ENCODE data around the gene CARS2. TPM values are rescaled to one million over a fixed set of nuclear protein-coding genes. Genes with fewer than 3 reads are reported as not detected.

CARS2 gene
- total and polyA plus RNA-seq, 8 donors, result 49.3 to 247 (median 75.7) TPM

DNA sequence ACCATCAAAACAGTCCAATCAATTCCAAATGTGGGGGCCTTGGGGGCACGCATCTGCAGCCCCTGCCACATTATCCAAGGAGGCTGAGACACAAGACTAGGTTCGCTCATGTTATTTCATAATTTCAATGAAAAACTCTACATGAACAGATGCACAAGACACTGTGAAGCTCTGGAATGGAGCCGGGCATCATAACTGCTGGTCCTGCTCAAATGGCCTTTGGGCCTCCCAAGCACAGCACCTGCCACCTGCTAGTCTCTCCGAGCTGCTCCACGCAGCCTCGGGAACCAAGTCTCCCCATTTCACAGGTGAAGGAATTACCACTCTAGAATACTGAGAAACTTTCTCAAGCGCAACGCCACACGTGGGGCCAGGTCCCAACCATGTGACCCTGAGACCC is 16.9 kb downstream of the CARS2 start:
- no peaks in the 10 kb centered on the region for H3K27me3 ChIP-seq
- 86 to 97% (median 90%) methylated on average over 9 of the region's 9 CpGs for WGBS, 5 donors
- peaks cover 0 to 12% (median 4%) of the 10 kb centered on the region in 4 donors for H3K4me1 ChIP-seq
- no peak for DNase-seq
- no peaks in the 10 kb centered on the region for H3K9me3 ChIP-seq
- H3K36me3 ChIP-seq, result peaks cover 10 to 92% (median 73%) of the 10 kb centered on the region in 4 donors
- no peak overlapping the region for H3K4me3 ChIP-seq
- TF ChIP-seq, protein P1, sequence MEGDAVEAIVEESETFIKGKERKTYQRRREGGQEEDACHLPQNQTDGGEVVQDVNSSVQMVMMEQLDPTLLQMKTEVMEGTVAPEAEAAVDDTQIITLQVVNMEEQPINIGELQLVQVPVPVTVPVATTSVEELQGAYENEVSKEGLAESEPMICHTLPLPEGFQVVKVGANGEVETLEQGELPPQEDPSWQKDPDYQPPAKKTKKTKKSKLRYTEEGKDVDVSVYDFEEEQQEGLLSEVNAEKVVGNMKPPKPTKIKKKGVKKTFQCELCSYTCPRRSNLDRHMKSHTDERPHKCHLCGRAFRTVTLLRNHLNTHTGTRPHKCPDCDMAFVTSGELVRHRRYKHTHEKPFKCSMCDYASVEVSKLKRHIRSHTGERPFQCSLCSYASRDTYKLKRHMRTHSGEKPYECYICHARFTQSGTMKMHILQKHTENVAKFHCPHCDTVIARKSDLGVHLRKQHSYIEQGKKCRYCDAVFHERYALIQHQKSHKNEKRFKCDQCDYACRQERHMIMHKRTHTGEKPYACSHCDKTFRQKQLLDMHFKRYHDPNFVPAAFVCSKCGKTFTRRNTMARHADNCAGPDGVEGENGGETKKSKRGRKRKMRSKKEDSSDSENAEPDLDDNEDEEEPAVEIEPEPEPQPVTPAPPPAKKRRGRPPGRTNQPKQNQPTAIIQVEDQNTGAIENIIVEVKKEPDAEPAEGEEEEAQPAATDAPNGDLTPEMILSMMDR (IDR thresholded peaks at IDR 0.05), result no peak
- TF ChIP-seq POLR2A (IDR thresholded peaks at IDR 0.05), result no peak
- TF ChIP-seq POLR2AphosphoS5 (IDR thresholded peaks at IDR 0.05), result no peak
- no peak for TF ChIP-seq EP300 (IDR thresholded peaks at IDR 0.05)
- H3K27ac ChIP-seq, result no peak overlapping the region
- intact Hi-C loops (cut with DNase I; ENCODE audit: low total_unique reads), result no loop called here

DNA sequence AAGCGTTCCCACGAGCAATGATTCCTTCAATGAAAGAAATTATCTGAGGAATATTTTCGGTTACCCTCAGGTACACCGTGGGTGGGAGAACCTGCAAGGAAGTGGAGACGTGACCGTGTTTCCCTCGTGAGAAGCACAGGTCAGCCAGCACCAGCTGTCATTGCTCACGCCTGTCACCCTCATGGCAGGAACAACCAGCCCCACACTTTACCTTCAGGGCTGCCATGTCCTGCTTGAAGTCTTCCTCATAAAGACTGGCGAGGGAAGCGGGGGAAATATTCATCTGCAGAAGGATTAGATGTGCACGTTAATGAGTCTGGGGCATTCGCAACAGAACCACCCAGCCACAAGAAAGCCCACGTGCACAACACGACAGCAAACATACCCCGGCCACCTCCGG is 18.2 kb downstream of the CARS2 start:
- Histone ChIP-seq H3K4me3 (no peak overlapping the region), H3K27ac (no peak overlapping the region), H3K27me3 (no peaks in the 10 kb centered on the region), H3K4me1 (peaks cover 0 to 14% (median 9%) of the 10 kb centered on the region in 4 donors), H3K9me3 (no peaks in the 10 kb centered on the region), H3K36me3 (peaks cover 12 to 92% (median 72%) of the 10 kb centered on the region in 4 donors)
- DNase-seq, result no peak
- TF ChIP-seq POLR2AphosphoS5 (IDR thresholded peaks at IDR 0.05), result no peak
- TF ChIP-seq POLR2A (IDR thresholded peaks at IDR 0.05), result no peak
- no peak for TF ChIP-seq EP300 (IDR thresholded peaks at IDR 0.05)
- TF ChIP-seq, protein P1 (IDR thresholded peaks at IDR 0.05), result no peak
- 88 to 93% (median 93%) methylated on average over 16 of the region's 16 CpGs for WGBS, 5 donors
- intact Hi-C loops (cut with DNase I; ENCODE audit: low total_unique reads), result no loop called here

DNA sequence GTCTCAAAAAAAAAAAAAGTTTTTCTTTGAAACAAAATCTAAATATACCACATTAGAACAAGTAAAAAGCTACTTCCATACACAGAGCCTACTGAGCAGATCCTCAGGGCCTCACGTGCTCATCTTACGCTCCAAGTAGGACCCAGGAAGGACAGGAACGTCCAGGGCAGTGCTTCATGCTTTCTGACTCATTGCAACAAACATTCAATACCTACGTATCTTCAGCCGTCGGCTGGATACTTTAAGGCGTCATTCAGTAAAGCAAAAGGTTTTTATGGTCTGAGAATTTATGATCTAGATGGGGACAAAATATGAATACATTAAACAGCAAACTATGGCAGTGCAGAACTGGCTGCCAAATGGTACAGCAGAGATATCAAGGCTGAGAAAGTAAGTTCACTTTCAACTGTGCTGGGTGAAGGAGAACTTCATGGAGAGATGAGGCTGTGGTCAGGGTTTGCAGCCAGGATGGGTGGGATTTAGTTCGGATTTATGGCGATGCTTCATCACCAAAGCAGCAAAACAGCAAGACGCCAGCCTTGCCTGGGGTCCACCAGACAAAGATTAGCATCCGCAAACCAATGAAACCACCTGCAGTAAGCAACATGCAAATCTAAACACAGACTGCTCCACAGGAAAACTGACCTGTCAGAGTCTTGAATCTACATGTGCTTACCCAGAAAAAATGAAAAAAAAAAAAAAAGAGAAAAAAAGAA is 20.5 kb downstream of the CARS2 start:
- peaks cover 0 to 14% (median 9%) of the 10 kb centered on the region in 4 donors for H3K4me1 ChIP-seq
- no peaks in the 10 kb centered on the region for H3K27me3 ChIP-seq
- H3K9me3 ChIP-seq, result no peaks in the 10 kb centered on the region
- 80 to 85% (median 82%) methylated on average over 11 of the region's 11 CpGs for WGBS, 5 donors
- H3K27ac ChIP-seq, result peak overlapping the region in 3 of 5 donors; percentile 42 to 61 (median 50)
- peak in 1 of 3 donors; percentile 60 for TF ChIP-seq POLR2AphosphoS5 (IDR thresholded peaks at IDR 0.05)
- TF ChIP-seq POLR2A (IDR thresholded peaks at IDR 0.05), result no peak
- peaks cover 22 to 98% (median 93%) of the 10 kb centered on the region in 4 donors for H3K36me3 ChIP-seq
- no peak overlapping the region for H3K4me3 ChIP-seq
- no peak for DNase-seq
- intact Hi-C loops (cut with DNase I; ENCODE audit: low total_unique reads), result no loop called here

DNA sequence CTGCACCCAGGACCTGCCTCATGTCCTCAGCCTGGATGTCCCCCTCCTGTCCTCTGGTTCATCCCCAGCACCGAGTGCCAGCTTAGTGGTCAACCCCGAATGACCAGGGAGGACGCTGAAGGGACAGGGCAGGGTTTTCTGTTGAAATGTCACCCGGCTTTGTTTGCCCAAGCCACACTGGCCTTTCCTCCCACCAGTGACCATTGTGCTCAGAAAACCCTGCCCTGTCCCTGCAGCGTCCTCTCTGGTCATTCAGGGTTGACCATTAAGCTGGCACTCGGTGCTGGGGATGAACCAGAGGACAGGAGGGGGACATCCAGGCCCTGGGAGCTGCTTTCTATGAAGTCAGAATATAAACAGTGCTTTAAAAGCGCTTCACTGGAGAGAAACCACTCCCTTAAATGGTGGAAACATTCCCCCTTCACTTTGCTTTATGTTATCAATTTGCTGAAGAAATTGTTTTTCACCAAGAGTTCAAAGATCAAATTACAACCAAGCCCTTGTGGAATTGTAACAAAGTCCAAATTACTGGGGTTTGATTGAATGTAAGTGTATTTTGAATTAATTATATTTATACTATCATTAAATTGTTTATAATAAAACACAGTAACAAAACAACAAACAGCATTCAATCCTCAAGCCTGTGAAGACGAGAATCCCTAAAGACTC is 21.4 kb downstream of the CARS2 start:
- H3K36me3 ChIP-seq, result peaks cover 19 to 98% (median 94%) of the 10 kb centered on the region in 4 donors
- peaks cover 0 to 14% (median 9%) of the 10 kb centered on the region in 4 donors for H3K4me1 ChIP-seq
- TF ChIP-seq EP300 (IDR thresholded peaks at IDR 0.05), result no peak
- TF ChIP-seq, protein P1 (IDR thresholded peaks at IDR 0.05), result no peak
- TF ChIP-seq POLR2AphosphoS5 (IDR thresholded peaks at IDR 0.05), result no peak
- TF ChIP-seq POLR2A (IDR thresholded peaks at IDR 0.05), result no peak
- H3K27me3 ChIP-seq, result no peaks in the 10 kb centered on the region
- no peaks in the 10 kb centered on the region for H3K9me3 ChIP-seq
- H3K27ac ChIP-seq, result peak overlapping the region in 3 of 5 donors; percentile 42 to 61 (median 50)
- no peak for DNase-seq
- no peak overlapping the region for H3K4me3 ChIP-seq
- intact Hi-C loops (cut with DNase I; ENCODE audit: low total_unique reads), result no loop called here
- 42 to 61% (median 45%) methylated on average over 8 of the region's 8 CpGs for WGBS, 5 donors

Data from stomach (tissue), 9 donors.